Germinal center (tissue), 1 donor: ENCODE results near the gene RAB11FIP3.

Source experiments
- DNase-seq: peaks from one replicate; pipeline ENCODE4 v3.0.0; 2012; ENCODE audit warnings: mixed read lengths, low spot score

Gene RAB11FIP3

DNA sequence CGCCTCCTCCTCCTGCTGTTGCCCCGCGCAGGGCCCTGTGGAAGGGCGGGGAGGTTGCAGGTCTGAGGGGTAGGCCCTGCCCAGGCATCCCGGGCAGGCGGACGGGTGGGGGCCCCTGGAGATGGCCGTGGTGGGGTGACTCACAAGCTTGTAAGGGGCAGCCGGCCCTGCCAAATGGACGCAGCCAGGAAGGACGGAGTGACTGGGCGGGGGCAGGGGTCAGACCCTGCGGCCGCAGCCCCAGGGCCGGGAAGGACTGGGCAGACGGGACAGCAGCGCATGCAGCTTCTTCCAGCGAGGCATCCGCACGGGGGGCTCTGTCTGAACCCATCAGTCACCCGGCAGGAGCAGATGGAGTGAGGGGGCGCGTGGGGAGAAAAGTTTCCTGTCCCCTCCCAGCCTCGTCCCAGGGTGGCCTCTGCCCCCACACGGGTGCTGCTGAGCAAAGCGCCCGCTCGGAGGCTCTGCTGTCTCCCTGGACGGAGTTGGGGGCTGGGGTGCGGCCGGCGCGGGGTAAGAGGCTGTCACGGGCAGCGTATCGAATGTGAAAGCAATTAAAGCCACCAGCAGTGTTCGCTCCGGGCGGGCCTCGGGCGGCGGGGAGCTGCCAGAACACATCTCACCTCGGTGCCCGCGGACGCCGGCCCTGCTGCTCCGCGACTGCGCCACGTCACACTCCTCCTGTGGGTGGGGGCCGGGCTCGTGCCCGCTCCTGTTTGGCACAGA lies 129.4 kb downstream of the RAB11FIP3 start:
- DNase-seq, result no peak

DNA sequence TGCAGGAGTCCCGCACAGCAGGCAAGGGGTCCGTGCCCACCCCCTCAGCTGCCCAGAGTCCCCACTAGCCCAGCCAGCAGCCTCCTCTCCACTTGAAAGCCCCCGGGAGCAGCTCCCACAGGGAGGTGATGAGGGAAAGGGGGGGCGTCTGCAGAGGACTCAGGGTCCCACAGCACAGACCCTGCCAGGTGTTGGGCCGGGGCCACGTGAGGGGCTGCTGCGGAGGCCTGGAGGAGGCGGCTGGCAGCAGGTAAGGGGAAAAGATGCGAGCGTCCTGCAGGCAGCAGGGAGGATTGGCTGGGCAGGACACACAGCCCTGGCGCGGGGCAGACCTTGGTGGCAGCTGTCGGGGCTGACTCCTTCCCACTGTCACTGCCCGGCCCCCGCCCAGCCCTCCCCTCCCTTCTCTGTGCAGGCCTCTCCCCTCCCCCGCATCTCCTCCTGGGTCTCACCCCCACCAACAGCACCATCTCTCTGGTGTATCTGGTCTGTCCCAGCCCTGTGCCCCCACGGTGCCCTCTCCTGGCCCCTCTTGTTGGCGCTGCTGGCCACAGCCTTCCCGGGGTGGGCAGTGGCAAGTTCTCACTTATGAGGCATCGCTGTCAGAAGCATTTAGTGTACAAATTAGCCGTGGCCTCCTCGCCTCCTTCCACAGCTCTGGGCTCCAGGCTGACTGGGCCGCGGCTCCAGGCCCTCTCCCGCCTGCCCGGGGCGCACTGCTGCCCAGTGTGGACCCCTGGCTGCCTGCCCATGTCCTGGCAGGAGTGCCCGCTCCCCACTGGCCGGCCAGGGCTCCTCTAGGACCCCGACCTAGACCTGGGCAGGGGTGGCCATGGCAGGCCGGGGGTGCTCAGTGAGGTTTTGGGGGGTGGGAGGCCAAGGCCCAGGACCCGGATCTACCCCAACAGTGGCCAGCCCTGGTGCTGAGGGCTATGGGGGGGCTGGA lies 130.4 kb downstream of the RAB11FIP3 start:
- DNase-seq, result no peak

DNA sequence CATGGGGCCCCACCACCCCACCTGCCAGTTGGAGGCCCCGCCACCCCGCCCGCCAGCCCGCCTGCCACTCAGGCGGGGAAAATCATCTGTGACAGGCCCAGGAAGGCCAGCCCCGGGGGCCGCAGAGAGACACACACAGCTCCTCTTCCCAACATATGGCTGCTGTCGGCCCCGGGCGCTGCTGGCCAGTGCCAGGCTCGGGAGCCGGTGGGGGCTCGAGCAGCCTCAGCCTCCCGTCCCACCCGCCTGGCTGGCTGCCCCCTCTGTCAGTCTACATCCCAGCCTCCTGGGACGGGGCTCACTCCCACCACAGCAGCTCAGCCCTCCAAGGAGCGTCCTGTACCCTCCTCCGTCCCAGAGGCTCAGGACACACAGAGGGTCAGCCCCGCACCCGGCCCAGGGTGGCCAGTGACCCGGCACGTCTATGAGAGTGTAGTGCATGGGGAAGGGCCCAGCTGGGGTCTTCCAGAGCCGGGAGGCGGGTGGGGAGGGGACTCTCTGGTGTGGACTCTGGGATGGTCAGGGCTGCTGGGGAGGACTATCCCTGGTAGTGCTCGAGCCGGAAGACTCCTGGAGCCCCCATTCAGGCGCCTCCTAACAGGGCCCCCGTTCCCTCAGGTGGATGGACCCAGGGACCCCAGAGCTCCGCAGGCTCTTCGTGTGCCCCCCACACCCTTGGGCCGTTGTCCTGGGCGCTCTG lies 131.2 kb downstream of the RAB11FIP3 start:
- DNase-seq, result no peak

DNA sequence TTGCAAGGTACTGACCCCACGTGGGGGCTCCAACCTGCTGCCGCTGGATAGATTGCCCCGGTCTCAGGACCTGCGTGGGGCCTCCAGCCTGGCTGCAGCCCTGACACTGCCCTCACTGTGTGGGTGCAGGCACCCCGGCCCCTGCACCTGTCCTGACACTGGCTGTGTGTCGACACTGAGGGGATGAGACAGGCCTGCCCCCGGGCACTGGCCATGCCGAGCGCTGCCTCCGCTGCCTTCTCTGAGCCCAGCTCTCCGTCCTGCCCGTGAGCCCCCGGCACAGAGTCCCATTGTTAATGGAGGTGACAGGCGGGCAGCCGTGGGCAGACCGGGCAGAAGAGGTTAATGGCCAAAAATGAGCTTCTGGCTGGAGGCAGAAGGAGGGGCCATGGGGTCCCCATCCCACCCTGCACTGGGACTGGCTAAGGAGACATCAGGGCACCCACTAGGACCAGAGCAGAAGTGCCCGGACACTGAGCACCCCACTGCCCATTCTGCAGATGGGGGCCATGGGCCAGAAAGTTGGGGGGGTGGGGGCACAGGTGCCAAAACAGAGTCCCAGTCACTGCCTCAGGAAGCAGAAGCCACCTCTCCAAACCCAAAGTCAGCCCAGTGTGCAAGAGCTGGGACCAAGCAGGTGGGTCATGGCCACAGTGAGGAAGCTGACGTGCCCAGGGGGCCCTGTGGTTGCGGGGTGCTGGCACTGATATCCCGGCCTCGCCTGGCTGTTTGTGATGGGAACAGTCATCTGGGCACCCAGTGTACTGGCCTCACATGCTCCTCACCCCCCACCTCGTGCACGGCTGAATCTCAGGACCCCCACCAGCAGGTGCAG lies 132.2 kb downstream of the RAB11FIP3 start:
- no peak for DNase-seq

DNA sequence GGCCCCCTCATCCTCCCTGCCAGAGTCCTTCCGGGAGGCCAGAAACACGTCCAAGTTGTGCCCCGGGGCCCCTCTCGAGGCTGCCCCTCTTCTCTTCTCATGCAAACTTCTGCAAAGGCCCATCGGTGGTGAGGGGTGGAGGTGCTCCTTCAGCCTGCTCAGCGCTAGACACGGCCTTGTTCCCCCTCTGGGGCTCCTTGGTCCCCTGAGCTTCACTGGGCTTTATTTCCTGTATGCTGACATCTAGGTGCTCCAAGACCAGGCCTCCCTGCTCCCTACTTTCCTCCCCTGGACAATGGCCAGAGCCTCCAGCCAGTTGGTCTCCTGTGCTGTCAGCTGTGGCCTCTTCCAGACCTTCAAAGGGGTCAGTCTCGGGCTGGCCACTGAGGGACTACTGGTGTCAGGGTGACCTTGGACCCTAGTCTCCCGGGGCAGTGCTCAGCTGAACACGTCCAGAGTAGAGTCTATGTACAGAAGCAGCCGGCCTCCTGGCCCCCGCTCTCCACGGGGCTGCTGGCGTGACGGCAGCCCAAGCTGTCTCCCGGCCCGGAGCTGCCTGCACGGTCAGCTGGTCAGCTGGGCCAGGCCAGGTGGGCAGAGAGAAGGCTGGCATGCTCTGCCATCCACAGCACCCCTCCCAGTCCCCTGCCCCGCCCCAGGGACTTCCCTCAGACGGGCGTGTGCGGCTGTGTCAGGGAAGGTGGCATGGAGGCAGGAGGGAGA lies 133.0 kb downstream of the RAB11FIP3 start:
- no peak for DNase-seq

DNA sequence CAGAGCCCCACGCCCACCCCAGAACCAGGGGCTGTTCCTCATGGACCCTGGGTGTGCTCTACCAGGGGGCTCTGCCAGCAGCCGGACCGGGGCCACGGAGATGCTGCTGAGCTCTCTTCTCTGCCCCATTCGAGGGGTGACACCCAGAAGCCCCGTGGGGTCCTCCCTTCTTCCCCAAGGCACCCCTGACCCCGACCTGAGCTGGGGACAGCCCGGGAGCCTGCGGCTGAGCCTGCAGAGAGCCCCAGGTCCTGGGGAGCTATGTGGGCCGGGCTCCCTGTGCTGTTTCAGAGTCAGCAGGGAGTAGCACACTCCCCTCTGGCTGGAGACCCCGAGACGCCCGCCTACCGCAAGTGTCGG lies 133.6 kb downstream of the RAB11FIP3 start:
- no peak for DNase-seq

DNA sequence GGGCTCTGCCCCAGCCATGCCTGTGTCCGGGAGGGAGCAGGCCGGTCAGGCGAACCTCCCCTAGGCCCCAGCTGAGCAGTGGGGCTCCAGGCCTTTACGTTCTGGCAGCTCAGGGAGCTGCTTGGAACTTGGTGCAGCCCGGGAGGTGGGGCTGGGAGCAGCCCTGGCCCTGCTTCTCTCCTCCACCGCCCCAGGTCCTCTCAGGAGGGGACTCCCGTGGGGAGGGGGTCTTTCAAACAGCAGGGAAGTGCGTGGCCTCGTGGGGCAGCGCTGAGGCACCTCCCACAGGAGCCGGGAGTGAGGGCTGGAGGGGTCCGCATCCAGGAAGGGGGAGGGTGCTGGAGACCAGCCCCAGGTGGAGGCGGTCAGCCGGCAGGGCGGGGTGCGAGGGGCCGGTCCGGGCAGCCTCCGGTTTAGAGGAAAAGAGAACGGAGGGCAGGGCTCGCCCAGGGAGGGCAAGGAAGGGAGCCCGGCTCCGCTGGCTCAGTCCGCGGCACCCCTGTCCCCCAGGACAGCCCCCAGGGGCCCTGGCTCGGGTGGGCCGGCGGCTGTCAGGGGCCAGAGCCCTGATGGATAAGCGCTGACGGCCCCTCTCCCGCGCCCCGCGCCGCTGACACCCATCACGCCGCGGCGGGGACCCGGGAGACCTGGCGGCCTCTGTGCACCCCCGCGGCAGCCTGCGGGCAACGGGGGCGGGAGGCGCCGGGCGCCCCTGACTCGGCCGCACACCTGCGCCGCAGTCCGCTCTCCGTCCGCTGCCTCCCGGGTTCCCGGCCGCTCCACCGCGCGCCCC lies 134.2 kb downstream of the RAB11FIP3 start:
- no peak for DNase-seq

DNA sequence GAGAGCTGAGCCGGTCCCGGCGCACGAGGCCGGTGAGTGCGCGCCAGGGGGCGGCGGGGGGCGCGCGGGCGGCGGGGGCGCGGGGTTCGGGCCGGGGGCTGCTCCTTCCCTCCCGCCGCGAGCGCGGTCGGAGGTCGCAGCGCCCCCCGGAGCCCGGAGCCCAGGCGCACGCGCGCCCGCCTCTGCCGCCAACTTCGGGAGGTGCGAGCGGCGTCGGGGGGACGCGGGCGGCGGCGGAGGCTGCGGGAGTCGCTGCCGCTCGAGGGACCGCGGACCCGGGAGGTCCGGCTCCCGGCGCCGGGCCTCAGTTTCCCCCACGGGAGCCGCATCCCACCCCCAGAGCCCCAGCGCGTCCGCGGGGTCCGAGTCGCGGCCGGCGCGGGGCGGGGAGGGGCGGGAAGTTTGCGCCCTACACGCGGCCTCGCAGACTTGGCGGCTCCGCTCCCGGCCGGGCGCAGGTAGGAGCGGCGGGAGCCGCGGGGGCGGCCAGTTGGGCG lies 134.8 kb downstream of the RAB11FIP3 start, which contains the start of gene PRR35:
Gene PRR35, plus strand, starts transcription at position 191 of the 497 bp plus-strand sequence. CDS start 2,901 bp downstream, outside the sequence.
- no peak for DNase-seq

DNA sequence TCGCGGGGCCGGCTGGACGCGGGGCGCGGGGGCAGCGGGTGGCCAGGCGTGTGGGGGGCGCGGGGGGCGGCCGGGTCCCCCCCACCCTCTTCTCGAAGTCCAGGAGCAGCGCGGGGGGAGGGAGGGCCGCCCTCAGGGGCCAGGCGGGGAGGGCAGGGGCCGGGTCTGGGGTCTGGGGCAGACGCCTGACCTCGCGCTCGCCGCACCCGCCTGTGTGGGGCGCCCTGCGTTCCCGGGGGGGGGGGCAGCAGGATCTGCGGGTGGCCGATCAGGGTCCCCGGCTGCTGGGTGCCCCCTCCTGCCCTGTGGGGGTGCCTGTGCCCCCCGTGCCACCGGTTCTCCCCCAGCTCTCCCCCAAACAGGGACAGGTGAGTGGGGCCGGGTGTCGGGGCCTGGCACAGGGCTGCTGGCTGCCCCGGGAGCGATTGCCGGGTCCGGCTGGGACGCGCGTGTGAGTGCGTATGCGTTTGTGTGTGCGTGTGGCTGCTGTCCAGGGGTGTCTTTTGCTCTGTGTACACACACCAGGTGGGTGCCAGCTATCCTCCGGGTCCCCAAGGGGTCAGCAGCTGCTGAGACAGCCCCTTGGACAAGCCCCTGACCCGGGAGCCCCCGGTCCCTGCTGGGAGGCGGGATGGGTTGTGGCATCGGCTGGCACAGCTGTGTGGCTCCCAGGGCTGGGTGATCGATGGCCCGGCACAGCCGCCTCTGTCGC lies 135.4 kb downstream of the RAB11FIP3 start:
- no peak for DNase-seq

DNA sequence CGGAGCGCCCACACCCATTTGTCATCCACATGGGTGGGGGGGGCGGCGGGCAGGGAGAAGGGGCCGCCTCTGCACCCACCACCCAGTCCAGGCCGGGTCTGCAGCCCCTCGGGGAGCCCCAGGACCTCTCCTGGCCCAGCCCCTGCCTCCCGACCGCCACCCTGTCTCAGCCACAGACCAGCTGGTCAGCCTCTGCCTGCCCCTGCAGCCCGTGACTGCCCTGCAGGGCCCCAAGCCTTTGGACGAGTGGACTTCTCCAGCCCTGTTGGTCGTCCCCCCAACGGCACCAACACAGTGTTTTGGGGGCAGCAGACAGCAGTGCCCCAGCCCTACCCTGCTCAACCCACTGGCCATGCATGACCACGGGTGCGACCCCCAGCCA lies 136.0 kb downstream of the RAB11FIP3 start:
- DNase-seq, result no peak

DNA sequence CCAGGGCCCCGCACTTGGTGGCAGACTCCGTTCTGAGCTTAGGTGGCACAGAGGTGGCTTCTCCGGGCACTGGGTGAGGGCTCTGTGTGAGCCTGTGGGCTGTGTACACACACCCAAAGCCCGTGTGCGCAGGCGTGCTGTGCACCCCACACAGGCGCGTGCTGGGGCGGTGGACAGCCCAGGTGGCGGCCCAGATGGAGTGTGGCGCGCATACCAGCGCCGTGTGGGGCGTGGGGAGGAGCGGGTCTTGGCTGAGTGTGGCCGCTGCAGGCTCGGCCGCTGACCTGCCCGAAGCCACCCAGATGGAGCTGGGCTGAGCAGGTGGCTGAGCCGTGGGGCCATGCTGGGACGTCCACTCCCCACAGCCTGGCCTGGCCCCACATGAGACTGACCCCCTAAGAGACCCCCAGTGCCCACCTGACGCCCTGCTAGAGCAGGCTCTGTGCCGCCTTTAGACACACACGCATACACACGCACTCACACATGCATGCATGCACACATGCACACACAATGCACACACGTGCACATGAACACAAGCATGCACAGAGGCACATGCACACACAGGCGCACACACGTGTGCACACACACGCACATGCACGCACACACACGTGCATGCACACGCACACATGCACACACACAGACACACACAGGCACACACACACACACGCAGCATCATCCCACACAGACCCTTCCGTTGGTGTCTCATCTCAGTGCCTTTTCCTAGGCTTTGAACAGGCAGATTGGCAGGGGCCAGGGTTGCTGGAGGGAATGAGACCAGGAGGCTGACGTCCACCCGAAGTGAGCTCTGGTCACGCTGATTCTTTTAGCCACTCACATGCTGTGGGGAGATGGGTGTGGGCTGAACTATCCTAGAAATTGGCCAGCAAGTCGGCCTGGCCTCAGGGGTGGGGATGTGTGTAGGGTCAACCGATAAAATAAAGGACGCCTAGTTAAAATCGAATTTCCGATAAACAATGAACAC lies 136.8 kb downstream of the RAB11FIP3 start:
- no peak for DNase-seq

DNA sequence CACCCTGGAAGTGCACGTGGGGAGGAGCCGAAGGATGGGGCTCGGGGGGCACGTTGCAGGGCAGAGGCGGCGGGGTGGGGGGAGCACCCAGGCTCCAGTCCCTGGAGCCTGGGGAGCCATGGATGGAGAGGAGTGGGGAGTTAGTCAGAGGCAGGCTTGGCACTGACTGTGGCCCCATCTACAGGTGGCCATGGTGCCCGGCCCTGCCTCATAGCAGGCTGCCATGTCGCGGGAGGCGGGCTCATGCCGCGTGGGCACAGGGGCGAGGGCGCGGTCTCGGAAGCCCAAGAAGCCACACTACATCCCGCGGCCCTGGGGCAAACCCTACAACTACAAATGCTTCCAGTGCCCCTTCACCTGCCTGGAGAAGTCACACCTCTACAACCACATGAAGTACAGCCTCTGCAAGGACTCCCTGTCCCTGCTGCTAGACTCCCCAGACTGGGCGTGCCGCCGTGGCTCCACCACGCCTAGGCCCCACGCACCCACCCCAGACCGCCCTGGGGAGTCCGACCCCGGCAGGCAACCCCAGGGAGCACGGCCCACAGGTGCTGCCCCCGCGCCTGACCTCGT lies 137.7 kb downstream of the RAB11FIP3 start:
- DNase-seq, result no peak

DNA sequence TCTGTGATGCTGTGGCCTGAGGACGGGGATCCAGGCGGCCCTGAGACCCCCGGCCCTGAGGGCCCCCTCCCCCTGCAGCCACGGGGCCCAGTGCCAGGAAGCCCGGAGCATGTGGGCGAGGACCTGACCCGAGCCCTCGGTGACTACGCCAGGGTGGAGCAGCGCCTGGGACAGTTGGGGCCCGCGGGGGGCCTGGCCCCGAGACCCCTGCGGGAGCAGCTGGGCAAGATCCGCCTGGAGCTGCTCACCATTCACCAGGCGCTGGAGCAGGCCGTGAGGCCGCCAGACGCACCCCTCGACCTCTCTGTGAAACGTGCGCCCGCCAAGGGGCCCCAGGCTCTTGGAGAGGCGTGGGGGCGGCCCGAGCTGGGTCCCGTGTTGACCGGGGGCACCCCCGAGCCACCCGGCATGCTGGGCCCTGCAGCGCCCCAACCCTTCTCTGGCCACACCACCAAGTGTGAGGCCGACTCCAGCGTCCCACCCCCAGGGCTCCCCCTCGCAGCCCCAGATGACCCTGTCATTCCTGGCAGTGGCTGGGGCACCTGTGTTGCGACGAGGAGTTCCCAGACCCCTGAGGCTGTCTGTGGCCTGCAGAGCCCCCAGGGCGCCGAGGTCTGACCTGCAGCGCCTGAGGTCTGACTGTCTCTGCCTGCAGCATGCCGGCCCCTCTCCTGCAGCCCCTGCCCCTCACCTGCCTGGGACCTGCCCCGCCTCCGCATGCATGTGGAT lies 139.4 kb downstream of the RAB11FIP3 start:
- no peak for DNase-seq

DNA sequence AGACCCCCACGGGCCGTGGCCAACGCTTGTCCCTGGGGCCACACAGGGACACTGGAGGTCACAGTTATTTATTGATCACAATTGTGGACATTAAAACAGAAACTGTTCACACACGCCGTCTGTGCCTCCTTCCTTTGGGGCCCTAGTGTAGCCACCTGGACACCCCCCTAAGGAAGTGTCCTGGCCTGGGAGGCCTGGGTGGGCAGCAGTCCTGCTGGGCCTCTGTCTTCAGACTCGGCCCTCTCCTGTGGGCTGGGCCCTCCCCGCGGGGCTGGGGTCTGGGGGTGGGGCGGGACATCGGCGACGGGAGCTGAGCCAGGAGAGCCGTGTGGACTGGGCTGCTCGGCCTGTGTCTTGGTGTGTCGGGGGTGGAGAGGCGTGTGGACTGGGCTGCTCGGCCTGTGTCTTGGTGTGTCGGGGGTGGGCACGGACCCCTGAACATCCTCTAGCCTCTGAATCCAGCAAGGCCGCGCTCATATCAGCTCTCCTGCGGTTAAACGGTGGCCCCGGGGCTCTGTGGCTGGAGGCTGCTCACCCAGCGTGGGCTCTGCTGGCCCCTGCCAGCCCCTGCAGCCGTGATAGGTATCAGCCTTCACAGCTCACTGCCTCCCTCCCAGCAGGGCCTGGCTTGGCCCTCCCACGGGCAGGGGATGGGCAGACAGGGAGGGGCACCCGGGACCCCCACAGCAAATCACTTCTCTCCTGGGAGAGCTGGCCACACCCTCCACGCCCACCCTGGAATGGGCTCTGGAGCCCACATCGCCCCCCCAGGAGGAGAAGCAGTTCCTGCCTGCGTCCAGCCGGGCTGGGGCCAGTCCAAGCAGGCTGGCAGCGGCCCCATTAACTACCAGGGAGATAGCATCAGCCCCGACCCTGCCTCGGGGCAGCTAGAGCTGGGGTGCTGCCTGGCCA lies 140.2 kb downstream of the RAB11FIP3 start:
- DNase-seq, result no peak

DNA sequence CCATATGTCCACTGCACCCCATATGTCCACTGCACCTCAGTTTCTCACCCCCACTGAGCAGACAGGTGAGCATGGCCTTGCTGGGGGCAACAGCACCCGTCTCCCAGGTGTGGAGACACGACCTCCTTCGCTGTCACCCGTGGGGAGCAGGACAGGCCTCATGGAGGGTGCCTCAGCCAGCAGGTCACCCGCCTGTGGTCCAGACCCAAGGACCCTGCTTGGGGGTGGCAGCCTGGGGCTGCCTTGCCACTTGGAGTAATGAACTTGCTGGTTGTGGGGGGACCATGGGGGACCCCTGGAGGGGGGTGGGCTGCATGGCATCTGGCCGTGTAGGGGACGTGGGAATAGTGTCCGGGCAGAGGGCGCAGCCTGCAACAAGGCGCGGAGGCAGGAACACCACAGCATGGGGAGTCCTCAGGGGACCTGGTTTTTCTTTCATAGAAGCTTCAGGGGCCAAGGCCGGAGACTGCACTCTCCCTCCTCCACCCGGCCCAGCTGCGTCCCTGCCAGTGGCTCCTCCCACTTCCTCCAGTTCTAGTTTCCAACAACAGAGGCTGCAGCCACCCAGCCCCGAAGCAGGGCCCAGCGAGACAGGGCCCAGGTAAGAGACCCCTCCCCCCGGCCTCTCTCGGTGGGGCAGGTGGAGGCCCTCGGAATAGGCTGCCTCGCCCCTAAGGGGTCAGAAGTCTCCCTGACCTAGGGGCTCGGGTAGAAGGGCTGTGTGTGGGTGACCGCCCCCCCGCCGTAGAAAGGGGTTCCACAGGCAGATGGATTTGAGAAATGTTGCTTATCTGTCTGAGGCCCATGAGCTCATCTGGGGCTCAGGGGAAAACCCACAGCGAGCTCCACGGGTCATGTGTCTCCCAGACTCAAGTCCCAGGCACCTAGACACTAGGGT lies 141.3 kb downstream of the RAB11FIP3 start, which contains the start of gene NHLRC4:
Gene NHLRC4, plus strand, starts transcription at position 531 of the 898 bp plus-strand sequence. CDS start 1,043 bp downstream, outside the sequence.
- DNase-seq, result peak; percentile 82
